ENCODE measurements around the gene DYNLT1. TPM values are rescaled to one million over a fixed set of nuclear protein-coding genes. Genes with fewer than 3 reads are reported as not detected.
A peak's percentile ranks its signal among the peaks of the same experiment; 100 is the strongest.

DYNLT1 gene
- total and polyA plus RNA-seq, 9 of the 15 experiments (the other 6 are each of a cell fraction or from before 2014, with no cell fraction given), result 42.2 to 583 (median 127) TPM

DNA sequence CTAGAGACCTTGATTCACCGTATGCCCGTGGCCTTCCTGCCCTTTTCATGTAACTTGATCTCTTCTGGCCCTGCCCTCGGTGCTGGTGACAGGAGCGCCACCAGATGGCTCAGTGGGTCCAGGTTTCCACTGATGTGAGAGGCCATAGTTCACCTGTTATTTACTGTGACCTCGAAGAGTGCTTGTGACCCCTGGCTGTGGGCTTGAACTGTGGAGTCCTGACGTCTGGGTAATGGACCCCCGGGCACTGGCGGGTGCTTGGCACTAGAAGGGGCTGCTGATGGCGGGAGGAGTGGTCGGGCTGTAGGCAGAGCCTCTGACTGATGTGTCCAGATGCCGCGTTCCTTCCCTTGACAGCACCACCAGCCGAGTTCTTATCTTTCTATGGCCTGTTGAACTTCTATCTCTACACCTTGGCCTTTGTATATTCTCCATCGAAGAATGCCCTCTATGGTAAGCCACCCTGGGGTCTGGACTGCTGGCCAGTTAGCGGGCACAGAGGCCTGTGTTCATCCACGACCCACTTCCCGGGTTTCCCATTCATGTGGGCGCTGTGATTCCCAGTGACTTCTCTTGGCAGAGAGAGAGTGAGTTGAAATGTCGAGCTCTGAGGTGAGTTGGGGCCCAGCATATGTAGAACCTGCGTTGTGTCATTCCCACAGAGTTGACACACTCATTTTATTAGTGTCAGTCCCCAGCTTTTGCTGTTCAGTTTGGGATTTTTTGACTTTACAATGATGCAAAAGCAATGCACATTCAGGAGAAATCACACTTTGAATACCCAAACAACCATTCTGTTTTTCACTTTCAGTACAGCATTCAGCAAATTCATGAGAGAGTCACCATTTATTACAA is 14.9 kb downstream of the DYNLT1 start:
- POLR2A ChIA-PET, result interaction anchor here (0.6 to 1.9 kb wide), 9 partner anchors 9 to 133 kb away, joined by 3 to 7 read pairs (median 4); partner anchors contain the start of gene DYNLT1
- no peak overlapping the region for H3K27ac ChIP-seq (ENCODE audit: extremely low read depth, low read depth, low read length)

More for the DNA sequence above, 14.9 kb downstream of the DYNLT1 start:
- Histone ChIP-seq H3K36me3 (ENCODE audit: control insufficient read depth, insufficient read depth, low read length) (peaks cover 97% of the 10 kb centered on the region), H3K9ac (ENCODE audit: insufficient read depth in 1 of 2, low read depth in 2 of 2, low read length in 2 of 2) (no peak overlapping the region), H3K9me3 (replicated peaks; ENCODE audit: control insufficient read depth, insufficient read depth, low read depth, low read length) (no peaks in the 10 kb centered on the region), H3K4me3 (no peak overlapping the region), H3K9me1 (ENCODE audit: control insufficient read depth, insufficient read depth, low read length) (no peaks in the 10 kb centered on the region), H3K4me1 (replicated peaks in 1 of 2; ENCODE audit: control insufficient read depth in 2 of 2, insufficient read depth in 2 of 2, low read length in 2 of 2) (peaks cover 17 to 21% of the 10 kb centered on the region in 2 experiments), H3K79me2 (ENCODE audit: control insufficient read depth, insufficient read depth, low read length) (no peaks in the 10 kb centered on the region), H3K4me2 (ENCODE audit: insufficient read depth, low read length) (no peak overlapping the region), H3K27me3 (ENCODE audit: control insufficient read depth in 2 of 2, insufficient read depth in 2 of 2, low read length in 2 of 2) (no peaks in the 10 kb centered on the region), H2AFZ (ENCODE audit: low read depth, low read length) (no peak overlapping the region), H4K20me1 (replicated peaks; ENCODE audit: control insufficient read depth, insufficient read depth, low read length) (peaks cover 12% of the 10 kb centered on the region)
- FAIRE-seq, result no peak
- DNase-seq (ENCODE audit: extremely low read depth in 1 of 4, low spot score in 3 of 4), result no peak
- WGBS (ENCODE audit: insufficient coverage, low coverage, missing lambda C conversion rate), result 92% methylated on average over 20 of the region's 20 CpGs
- in situ Hi-C loops (cut with MboI), result no loop called here
- ATAC-seq, result no peak
- CTCF ChIA-PET (ENCODE audit: low intra/inter-chr PET ratio), result interaction anchor here (0.6 to 1.1 kb wide), 3 partner anchors 62 to 473 kb away, joined by 3 read pairs; no protein-coding TSS in a partner anchor
- intact Hi-C loops (cut with micrococcal nuclease), result no loop called here
- TF ChIP-seq ZNF263 (CRISPR knock-in tag; IDR thresholded peaks at IDR 0.05; ENCODE audit: borderline replicate concordance), result no peak
- TF ChIP-seq CTCF (IDR thresholded peaks at IDR 0.05 in 2 of 3, conservative IDR thresholded peaks at IDR 0.05 in 1 of 3; ENCODE audit: insufficient read depth in 2 of 3, low read depth in 1 of 3, low read length in 3 of 3), result peak; percentile 26 to 27 (median 26); a peak in 2 of 6 replicates
- TF ChIP-seq RCOR1 (IDR thresholded peaks at IDR 0.05; ENCODE audit: borderline replicate concordance in 1 of 2, low read depth in 2 of 2, low read length in 2 of 2), result no peak
- peak in 1 of 2 experiments; percentile 34; a peak in 2 of 4 replicates for TF ChIP-seq RAD21 (CRISPR knock-in tag; conservative IDR thresholded peaks at IDR 0.05 in 1 of 2, IDR thresholded peaks at IDR 0.05 in 1 of 2)
- BruUV-seq (replicated peaks), result no TSS peak
